H1 (cell line): ENCODE data around the gene DNAJC6. TPM values are rescaled to one million over a fixed set of nuclear protein-coding genes. Genes with fewer than 3 reads are reported as not detected.

Source experiments
- CTCF ChIA-PET: fragments of 300-600 bp; sonication (Branson Sonifier 250); formaldehyde crosslinking; loops from one replicate; lab custom pipeline; 2021; ENCODE audit not compliant: partially characterized antibody; lab: Charles Lee
- POLR2A ChIA-PET: fragments of 300-600 bp; sonication (Branson Sonifier 250); formaldehyde crosslinking; loops from one replicate; lab custom pipeline; 2021; ENCODE audit warnings: inconsistent platforms; ENCODE audit not compliant: partially characterized antibody; lab: Charles Lee
- DNase-seq, 2 experiments: peaks; one replicate each; pipeline versions ENCODE4 v3.0.0 to v3.0.0-alpha.2; 2010 to 2022; ENCODE audit warnings: low spot score in 2 of 2, low read depth in 1 of 2, mixed read lengths in 1 of 2
- FAIRE-seq: peaks from 2 replicates; lab custom pipeline; 2011; peaks lifted over from hg19 to GRCh38; lab: Jason Lieb, UNC
- H2AFZ ChIP-seq: 2 replicates; pipeline ENCODE4 v1.8.1; 2012; ENCODE audit warnings: low read length, inconsistent platforms
- H2AK5ac ChIP-seq: 2 replicates; pipeline ENCODE4 v1.6.1; 2013; ENCODE audit warnings: low read depth, low read length
- H2BK120ac ChIP-seq: replicated peaks from 2 replicates; pipeline ENCODE3; 2013; ENCODE audit warnings: low read depth, low read length, inconsistent platforms
- H2BK12ac ChIP-seq: 2 replicates; pipeline ENCODE4 v1.6.1; 2013; ENCODE audit warnings: low read depth, low read length
- H2BK15ac ChIP-seq: 2 replicates; pipeline ENCODE4 v1.6.1; 2013; ENCODE audit warnings: low read length
- H2BK20ac ChIP-seq: 2 replicates; pipeline ENCODE4 v1.6.1; 2013; ENCODE audit warnings: low read length
- H2BK5ac ChIP-seq: 2 replicates; pipeline ENCODE4 v1.6.1; 2013; ENCODE audit warnings: low read depth, low read length
- H3K14ac ChIP-seq: 2 replicates; pipeline ENCODE4 v1.6.1; 2013; ENCODE audit warnings: inconsistent platforms; ENCODE audit not compliant: insufficient read length
- H3K18ac ChIP-seq: 2 replicates; pipeline ENCODE4 v1.6.1; 2013; ENCODE audit warnings: low read length; ENCODE audit errors: extremely low read depth
- H3K23ac ChIP-seq: 2 replicates; pipeline ENCODE4 v1.6.1; 2013; ENCODE audit warnings: inconsistent platforms; ENCODE audit not compliant: insufficient read length
- H3K23me2 ChIP-seq: 2 replicates; pipeline ENCODE4 v1.6.1; 2013; ENCODE audit warnings: low read depth, low read length
- H3K27ac ChIP-seq: 2 replicates; pipeline ENCODE4 v1.6.1; 2011; ENCODE audit warnings: low read depth, low read length, inconsistent platforms
- H3K27me3 ChIP-seq, 4 experiments: replicated peaks in 1 of 4; 1 replicate in 1 of 4; 2 replicates in 3 of 4; pipeline versions ENCODE4 v1.6.1 to v1.8.1; 2011 to 2013; ENCODE audit warnings: low read length in 3 of 4, mild to moderate bottlenecking in 3 of 4, inconsistent platforms in 2 of 4, mixed read lengths in 2 of 4, moderate library complexity in 1 of 4; ENCODE audit not compliant: control insufficient read depth in 3 of 4, insufficient read depth in 3 of 4; ENCODE audit errors: extremely low read depth in 1 of 4
- H3K36me3 ChIP-seq, 4 experiments: 2 replicates each; pipeline versions ENCODE4 v1.6.1 to v1.8.1; 2011 to 2013; ENCODE audit warnings: mild to moderate bottlenecking in 4 of 4, low read length in 3 of 4, moderate library complexity in 2 of 4, control low read depth in 1 of 4, inconsistent platforms in 1 of 4; ENCODE audit not compliant: insufficient read depth in 4 of 4, control insufficient read depth in 2 of 4
- H3K4ac ChIP-seq: replicated peaks from 2 replicates; pipeline ENCODE3; 2013; ENCODE audit warnings: low read length, low read depth, mixed read lengths, inconsistent platforms; ENCODE audit not compliant: insufficient read length
- H3K4me1 ChIP-seq, 4 experiments: replicated peaks in 1 of 4; 1 replicate in 1 of 4; 2 replicates in 3 of 4; pipeline versions ENCODE4 v1.6.1 to v1.8.1; 2011 to 2013; ENCODE audit warnings: low read length in 3 of 4, inconsistent platforms in 2 of 4, mixed read lengths in 1 of 4; ENCODE audit not compliant: insufficient read depth in 4 of 4, control insufficient read depth in 3 of 4
- H3K4me2 ChIP-seq, 2 experiments: 2 replicates each; pipeline versions ENCODE4 v1.6.1 to v1.8.1; 2011 to 2013; ENCODE audit warnings: low read depth in 2 of 2, low read length in 2 of 2, control low read depth in 1 of 2, inconsistent platforms in 1 of 2, mild to moderate bottlenecking in 1 of 2; ENCODE audit not compliant: insufficient read depth in 1 of 2
- H3K4me3 ChIP-seq, 4 experiments: fragments of 200-600, 300-600 bp in 1 of 4; sonication (generic), shearing (Covaris generic), sonication (Bioruptor Twin) in 1 of 4; 2 replicates each; pipeline versions ENCODE4 v1.5.1 to v1.8.1; 2011 to 2016; ENCODE audit warnings: low read length in 4 of 4, low read depth in 3 of 4, control low read depth in 2 of 4, inconsistent platforms in 2 of 4, mild to moderate bottlenecking in 2 of 4, mixed read lengths in 1 of 4, moderate library complexity in 1 of 4; ENCODE audit not compliant: insufficient read depth in 2 of 4; ENCODE audit errors: extremely low read depth in 1 of 4
- H3K56ac ChIP-seq: replicated peaks from 2 replicates; pipeline ENCODE3; 2013; ENCODE audit warnings: low read depth, mild to moderate bottlenecking, mixed read lengths, low read length, inconsistent platforms; ENCODE audit not compliant: insufficient read length
- H3K79me1 ChIP-seq: 2 replicates; pipeline ENCODE4 v1.6.1; 2013; ENCODE audit warnings: low read depth, low read length, control low read depth
- H3K79me2 ChIP-seq, 2 experiments: 2 replicates each; pipeline versions ENCODE4 v1.6.1 to v1.8.1; 2012 to 2013; ENCODE audit warnings: low read length in 2 of 2, mild to moderate bottlenecking in 2 of 2, inconsistent platforms in 1 of 2; ENCODE audit not compliant: insufficient read depth in 2 of 2, control insufficient read depth in 1 of 2
- H3K9ac ChIP-seq, 4 experiments: replicated peaks in 1 of 4; 1 replicate in 1 of 4; 2 replicates in 3 of 4; pipeline versions ENCODE4 v1.6.1 to v1.8.1; 2011 to 2013; ENCODE audit warnings: low read depth in 3 of 4, low read length in 3 of 4, control low read depth in 2 of 4, mild to moderate bottlenecking in 2 of 4, moderate library complexity in 2 of 4, inconsistent platforms in 1 of 4; ENCODE audit errors: extremely low read depth in 1 of 4
- H3K9me3 ChIP-seq, 2 experiments: 2 replicates each; pipeline versions ENCODE4 v1.6.1 to v1.8.1; 2012 to 2013; ENCODE audit warnings: mild to moderate bottlenecking in 2 of 2, moderate library complexity in 2 of 2, control low read depth in 1 of 2, inconsistent platforms in 1 of 2, low read depth in 1 of 2, low read length in 1 of 2, mixed read lengths in 1 of 2; ENCODE audit not compliant: insufficient read depth in 2 of 2
- H4K20me1 ChIP-seq, 2 experiments: replicated peaks in 1 of 2; 2 replicates each; pipeline versions ENCODE3 to v1.8.1; 2011 to 2013; ENCODE audit warnings: inconsistent platforms in 2 of 2, low read length in 2 of 2, mild to moderate bottlenecking in 1 of 2; ENCODE audit not compliant: insufficient read depth in 2 of 2, control insufficient read depth in 1 of 2
- H4K5ac ChIP-seq: 2 replicates; pipeline ENCODE4 v1.6.1; 2013; ENCODE audit warnings: low read length, low read depth, mixed read lengths, inconsistent platforms; ENCODE audit not compliant: insufficient read length
- H4K8ac ChIP-seq: 2 replicates; pipeline ENCODE4 v1.8.0; 2013; ENCODE audit warnings: mild to moderate bottlenecking, moderate library complexity, low read length, inconsistent platforms; ENCODE audit not compliant: insufficient read depth; ENCODE audit errors: extremely low read depth
- H4K91ac ChIP-seq: replicated peaks from 2 replicates; pipeline ENCODE3; 2013; ENCODE audit warnings: low read length, mixed read lengths, inconsistent platforms; ENCODE audit not compliant: insufficient read length
- CREB1 ChIP-seq: IDR thresholded peaks from 2 replicates; pipeline ENCODE4 v1.6.1; 2012; ENCODE audit warnings: inconsistent platforms
- JUN ChIP-seq: IDR thresholded peaks from 2 replicates; pipeline ENCODE4 v1.6.1; 2011; ENCODE audit warnings: low read depth, mild to moderate bottlenecking, improper control_type of control experiment, low read length
- SP2 ChIP-seq: IDR thresholded peaks from 2 replicates; pipeline ENCODE4 v1.6.1; 2012; ENCODE audit warnings: mild to moderate bottlenecking, low read length, inconsistent platforms
- TAF1 ChIP-seq: IDR thresholded peaks from 2 replicates; pipeline ENCODE4 v1.6.1; 2011; ENCODE audit warnings: mild to moderate bottlenecking, low read depth, low read length
- WGBS, 2 experiments: shearing (Covaris generic) in 1 of 2; methylation state at CpG; one replicate each; pipeline versions ENCODE4 v1.1.6 to v1.1.7; 2013 to 2015; ENCODE audit warnings: low lambda C conversion rate in 2 of 2, mixed read lengths in 2 of 2, inconsistent platforms in 1 of 2, low coverage in 1 of 2, missing lambda C conversion rate in 1 of 2; ENCODE audit not compliant: insufficient replicate concordance in 2 of 2, insufficient coverage in 1 of 2, insufficient read length in 1 of 2; ENCODE audit errors: extremely low coverage in 1 of 2, missing lambda C conversion rate in 1 of 2; 5-methylcytosine and 5-hydroxymethylcytosine counted together
- polyA plus RNA-seq, 7 experiments: library from polyadenylated mRNA; depleted of rRNA in 3 of 7; stranded (reverse) in 5 of 7; unstranded in 2 of 7; fragments of >200 nt in 5 of 7; fragments of 200-250 nt in 2 of 7; gene quantifications; 1 replicate in 5 of 7; 2 replicates in 1 of 7; 4 replicates in 1 of 7; pipeline versions ENCODE4 v1.2.1 to v1.2.3, GENCODE V29; 2011 to 2013; ENCODE audit warnings: missing spikeins in 2 of 7, mixed read lengths in 2 of 7
- total RNA-seq: library from RNA; stranded (reverse); fragmentation: NEBNext Ultra II Directional; extraction: Animal tissue kit (Norgen Biotek cat#: 25700); gene quantifications from 2 replicates; pipeline ENCODE4 v1.2.1, GENCODE V29; 2021

The DNAJC6 gene
- total and polyA plus RNA-seq, 2 of the 8 experiments (the other 6 are each of a cell fraction or from before 2014, with no cell fraction given): 1.6 to 3.0 TPM

- H2AK5ac ChIP-seq: no peak overlapping the region
- no peak overlapping the region for H2BK120ac ChIP-seq
- no peak overlapping the region for H3K56ac ChIP-seq
- no peak overlapping the region for H2BK15ac ChIP-seq
- ChIA-PET CTCF (interaction anchor here (0.5 to 1.8 kb wide), 2 partner anchors 25 to 1866 kb away, joined by 3 to 4 read pairs; no protein-coding TSS in a partner anchor), POLR2A (no interaction called here)
- H3K4me2 ChIP-seq: no peak overlapping the region
- H3K27ac ChIP-seq: no peak overlapping the region
- no peaks in the 10 kb centered on the region; a peak in 1 of 7 replicates for H3K27me3 ChIP-seq
- H2BK12ac ChIP-seq: no peak overlapping the region
- no peaks in the 10 kb centered on the region for H4K20me1 ChIP-seq
- H3K36me3 ChIP-seq: no peaks in the 10 kb centered on the region; a peak in 1 of 8 replicates
- H2BK20ac ChIP-seq: no peak overlapping the region
- H3K14ac ChIP-seq: no peak overlapping the region
- no peak overlapping the region for H3K4me3 ChIP-seq
- no peaks in the 10 kb centered on the region for H3K79me2 ChIP-seq
- H2BK5ac ChIP-seq: no peak overlapping the region
- no peaks in the 10 kb centered on the region for H3K79me1 ChIP-seq
- peaks cover 0 to 11% (median 7%) of the 10 kb centered on the region in 4 experiments; a peak in 5 of 7 replicates for H3K4me1 ChIP-seq
- no peak overlapping the region for H4K5ac ChIP-seq
- H3K23me2 ChIP-seq: peaks cover 1% of the 10 kb centered on the region; the same call in 1 of the 2 replicates
- 89% methylated on average over 1 of the region's 1 CpG; no CpG with 5 or more reads in 1 of the 2 experiments for WGBS, 2 experiments
- DNase-seq: no peak
- H3K23ac ChIP-seq: no peak overlapping the region
- no peak overlapping the region for H3K9ac ChIP-seq
- H4K8ac ChIP-seq: no peak overlapping the region
- no peak for TF ChIP-seq CREB1
- TF ChIP-seq TAF1: no peak
- no peak for TF ChIP-seq JUN
- no peak for TF ChIP-seq SP2
- TF ChIP-seq, all 59 proteins: peak for 0
- H4K91ac ChIP-seq: no peak overlapping the region
- no peak for FAIRE-seq
- H3K18ac ChIP-seq: no peak overlapping the region
- no peak overlapping the region for H3K4ac ChIP-seq
- peaks cover 0 to 9% of the 10 kb centered on the region in 2 experiments; a peak in 1 of 4 replicates for H3K9me3 ChIP-seq
- no peak overlapping the region for H2AFZ ChIP-seq
These were observed 133.1 kb downstream of the DNAJC6 start for GRCh38 chr1:65442442-65442841.
